Measurements from ENCODE around the gene TOMM40.

Gene TOMM40

DNA sequence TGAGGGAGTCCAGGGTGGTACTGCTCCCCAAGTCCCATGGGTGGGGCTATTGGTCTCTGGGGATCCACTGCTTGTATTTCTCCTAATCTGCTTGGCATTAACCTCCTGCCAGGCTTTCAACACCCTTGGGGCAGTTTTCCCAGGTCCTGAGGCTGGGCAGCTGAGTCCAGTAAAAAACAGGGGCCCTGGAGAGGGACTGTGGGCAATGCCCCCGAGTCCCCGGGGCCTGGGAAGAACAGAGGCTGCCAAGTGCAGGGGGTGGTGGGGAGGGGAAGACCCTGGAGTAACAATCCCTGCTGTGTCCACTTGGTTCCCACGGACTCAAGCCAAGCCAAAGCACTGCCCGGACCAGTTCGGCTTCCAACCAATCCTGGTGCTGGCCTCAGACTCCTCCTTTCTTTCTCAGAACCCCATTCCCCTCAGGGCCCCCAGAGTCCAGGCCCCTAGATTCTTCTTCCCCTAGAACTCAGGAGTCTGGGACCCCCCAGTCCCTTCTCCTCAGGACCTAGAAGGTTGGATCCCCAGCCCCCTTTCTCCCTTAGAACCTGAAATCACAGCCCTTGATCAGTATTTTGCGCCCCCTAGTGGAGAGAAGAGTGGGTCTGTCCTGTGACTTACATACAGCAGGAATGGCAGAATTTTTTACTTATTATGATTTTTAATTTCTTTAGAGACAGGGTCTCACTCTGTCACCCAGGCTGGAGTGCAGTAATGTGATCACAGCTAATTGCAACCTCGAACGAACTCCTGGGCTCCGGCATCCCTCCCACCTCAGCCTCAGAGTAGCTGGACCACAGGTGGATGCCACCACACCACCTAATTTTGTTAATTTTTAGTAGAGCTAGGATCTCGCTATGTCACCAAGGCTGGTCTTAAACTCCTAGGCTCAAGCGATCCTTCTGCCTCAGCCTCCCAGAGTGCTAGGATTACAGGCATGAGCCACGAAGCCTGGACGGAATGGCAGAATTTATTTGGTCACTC, 60.4 kb downstream of the TOMM40 start:
- Mint-ChIP-seq H3K27me3 (ENCODE audit: low read depth) (no peaks in the 10 kb centered on the region), H3K9me3 (no peaks in the 10 kb centered on the region), H3K36me3 (ENCODE audit: low read depth) (peaks cover 3% of the 10 kb centered on the region), H3K27ac (no peak overlapping the region), H3K4me3 (no peak overlapping the region), H3K4me1 (ENCODE audit: low read depth) (peaks cover 16% of the 10 kb centered on the region)

All from T-helper 1 cell treated with Interleukin-12 subunit alpha and Interleukin-12 subunit beta and Interleukin-4 antibody, amounts not matched to agents 30 μg/mL and 1 μg/mL, for 36 hours (primary cell).